BE2C (cell line): Measurements from ENCODE around the gene TGFBR3.

Experiments
- DNase-seq: peaks from one replicate; pipeline ENCODE4 v3.0.0-alpha.2; 2020
- H3K27me3 ChIP-seq: fragments of 250-450 bp; sonication (Bioruptor Pico); 2 replicates; pipeline ENCODE4 v1.5.1; 2020; ENCODE audit warnings: mild to moderate bottlenecking
- H3K36me3 ChIP-seq: fragments of 250-450 bp; sonication (Bioruptor Pico); 2 replicates; pipeline ENCODE4 v1.5.1; 2020; ENCODE audit warnings: mild to moderate bottlenecking
- H3K4me1 ChIP-seq: fragments of 250-450 bp; sonication (Bioruptor Pico); 2 replicates; pipeline ENCODE4 v1.5.1; 2020
- H3K4me3 ChIP-seq: 2 replicates; pipeline ENCODE4 v1.5.1; 2011; ENCODE audit warnings: low read depth, low read length
- H3K9me3 ChIP-seq: fragments of 250-450 bp; sonication (Bioruptor Pico); 2 replicates; pipeline ENCODE4 v1.5.1; 2020
- TF ChIP-seq, protein P1 (sequence below): IDR thresholded peaks from 2 replicates; pipeline ENCODE4 v1.5.1; 2012; ENCODE audit warnings: mild to moderate bottlenecking, low read depth, low read length

Gene TGFBR3

DNA sequence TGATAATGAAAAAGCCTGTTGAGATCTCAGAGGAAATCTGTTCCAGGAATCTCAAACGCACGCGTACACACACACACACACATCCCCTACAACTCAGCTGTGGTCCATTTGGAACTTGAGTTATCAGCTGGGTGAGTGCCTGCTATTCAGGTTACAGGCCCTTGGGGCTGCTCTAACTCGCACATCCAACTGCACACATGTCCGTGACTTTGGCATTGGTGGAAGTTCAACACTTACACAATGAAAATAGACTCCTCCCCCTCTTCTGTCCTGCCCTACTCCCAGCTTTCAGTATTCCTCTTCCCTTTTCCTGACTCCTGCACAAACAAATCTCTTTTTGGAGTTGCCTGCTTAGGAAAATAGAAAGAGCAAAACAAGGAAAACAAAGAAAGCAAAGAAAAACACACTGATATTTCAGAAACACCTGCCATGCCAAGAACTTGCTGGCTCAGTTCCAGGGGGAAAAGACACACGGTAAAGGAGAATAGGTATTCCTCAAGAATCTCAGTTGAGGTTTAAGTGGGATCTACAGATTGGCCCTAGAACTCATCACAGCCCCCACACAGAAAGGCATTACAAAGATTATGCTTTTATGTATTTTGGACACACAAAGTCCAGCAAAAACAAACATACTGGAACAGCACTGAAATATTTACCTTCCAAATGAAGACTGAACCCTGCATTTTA, 140.9 kb downstream of the TGFBR3 start:
- TF ChIP-seq, protein P1, sequence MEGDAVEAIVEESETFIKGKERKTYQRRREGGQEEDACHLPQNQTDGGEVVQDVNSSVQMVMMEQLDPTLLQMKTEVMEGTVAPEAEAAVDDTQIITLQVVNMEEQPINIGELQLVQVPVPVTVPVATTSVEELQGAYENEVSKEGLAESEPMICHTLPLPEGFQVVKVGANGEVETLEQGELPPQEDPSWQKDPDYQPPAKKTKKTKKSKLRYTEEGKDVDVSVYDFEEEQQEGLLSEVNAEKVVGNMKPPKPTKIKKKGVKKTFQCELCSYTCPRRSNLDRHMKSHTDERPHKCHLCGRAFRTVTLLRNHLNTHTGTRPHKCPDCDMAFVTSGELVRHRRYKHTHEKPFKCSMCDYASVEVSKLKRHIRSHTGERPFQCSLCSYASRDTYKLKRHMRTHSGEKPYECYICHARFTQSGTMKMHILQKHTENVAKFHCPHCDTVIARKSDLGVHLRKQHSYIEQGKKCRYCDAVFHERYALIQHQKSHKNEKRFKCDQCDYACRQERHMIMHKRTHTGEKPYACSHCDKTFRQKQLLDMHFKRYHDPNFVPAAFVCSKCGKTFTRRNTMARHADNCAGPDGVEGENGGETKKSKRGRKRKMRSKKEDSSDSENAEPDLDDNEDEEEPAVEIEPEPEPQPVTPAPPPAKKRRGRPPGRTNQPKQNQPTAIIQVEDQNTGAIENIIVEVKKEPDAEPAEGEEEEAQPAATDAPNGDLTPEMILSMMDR, result no peak
- H3K36me3 ChIP-seq, result no peaks in the 10 kb centered on the region
- no peaks in the 10 kb centered on the region for H3K9me3 ChIP-seq
- no peaks in the 10 kb centered on the region for H3K4me1 ChIP-seq
- H3K4me3 ChIP-seq, result no peak overlapping the region
- H3K27me3 ChIP-seq, result no peaks in the 10 kb centered on the region
- DNase-seq, result no peak

DNA sequence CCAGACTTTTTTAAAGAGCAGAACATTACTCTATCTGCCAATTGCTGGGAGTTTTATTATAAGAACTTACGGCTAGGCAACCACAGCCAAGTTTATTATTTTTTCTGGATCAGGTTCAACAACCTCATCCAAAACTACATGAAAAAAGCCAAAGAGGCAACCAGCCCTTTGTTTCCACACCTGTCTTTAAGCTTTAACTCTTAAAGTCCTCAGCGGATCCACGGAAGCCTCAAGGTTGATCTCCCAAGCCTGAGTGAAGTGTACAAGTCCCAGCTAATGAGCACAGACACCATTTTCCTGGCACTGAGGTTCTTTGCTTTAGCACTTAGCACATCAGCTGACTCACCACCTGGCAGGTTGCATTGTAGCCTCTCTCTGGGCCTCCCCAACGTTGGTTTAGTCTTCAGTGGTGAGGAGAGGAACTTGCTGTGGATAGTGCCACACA, 143.1 kb downstream of the TGFBR3 start:
- Histone ChIP-seq H3K9me3 (no peaks in the 10 kb centered on the region), H3K36me3 (no peaks in the 10 kb centered on the region), H3K27me3 (no peaks in the 10 kb centered on the region), H3K4me1 (no peaks in the 10 kb centered on the region), H3K4me3 (no peak overlapping the region)
- TF ChIP-seq, protein P1, result no peak
- DNase-seq, result no peak

- no peaks in the 10 kb centered on the region for H3K9me3 ChIP-seq
- TF ChIP-seq, protein P1, result no peak
- no peak for DNase-seq
- H3K4me1 ChIP-seq, result no peaks in the 10 kb centered on the region
- no peak overlapping the region for H3K4me3 ChIP-seq
- no peaks in the 10 kb centered on the region for H3K27me3 ChIP-seq
- no peaks in the 10 kb centered on the region for H3K36me3 ChIP-seq
These were observed 144.0 kb downstream of the TGFBR3 start for GRCh38 chr1:91741906-91742305.

DNA sequence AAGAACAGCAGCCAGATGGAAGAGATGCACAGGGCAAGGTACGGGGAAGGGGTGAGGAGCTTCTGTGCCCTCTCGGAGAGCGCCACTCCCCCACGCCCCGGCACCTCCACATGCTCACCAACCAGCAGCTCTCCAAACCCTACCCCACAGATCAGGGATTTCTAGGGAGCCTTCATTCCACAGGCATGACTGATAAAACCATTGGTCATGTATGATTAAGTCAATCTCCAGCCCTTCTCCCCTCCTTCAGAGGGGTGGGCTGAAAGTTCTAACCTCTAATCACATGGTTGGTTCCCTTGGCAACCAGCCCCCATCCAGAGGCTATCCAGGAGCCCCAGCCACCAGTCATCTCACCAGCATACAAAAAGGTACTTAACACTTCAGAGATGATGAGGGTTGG, 144.7 kb downstream of the TGFBR3 start:
- no peak for DNase-seq
- no peaks in the 10 kb centered on the region for H3K27me3 ChIP-seq
- no peaks in the 10 kb centered on the region for H3K9me3 ChIP-seq
- H3K36me3 ChIP-seq, result no peaks in the 10 kb centered on the region
- no peak overlapping the region for H3K4me3 ChIP-seq
- no peaks in the 10 kb centered on the region for H3K4me1 ChIP-seq
- TF ChIP-seq, protein P1, result no peak

- Histone ChIP-seq H3K27me3 (no peaks in the 10 kb centered on the region), H3K36me3 (no peaks in the 10 kb centered on the region), H3K4me3 (no peak overlapping the region), H3K9me3 (no peaks in the 10 kb centered on the region), H3K4me1 (no peaks in the 10 kb centered on the region)
- no peak for DNase-seq
- TF ChIP-seq, protein P1, result no peak
These were observed 148.3 kb downstream of the TGFBR3 start for GRCh38 chr1:91737650-91738049.

DNA sequence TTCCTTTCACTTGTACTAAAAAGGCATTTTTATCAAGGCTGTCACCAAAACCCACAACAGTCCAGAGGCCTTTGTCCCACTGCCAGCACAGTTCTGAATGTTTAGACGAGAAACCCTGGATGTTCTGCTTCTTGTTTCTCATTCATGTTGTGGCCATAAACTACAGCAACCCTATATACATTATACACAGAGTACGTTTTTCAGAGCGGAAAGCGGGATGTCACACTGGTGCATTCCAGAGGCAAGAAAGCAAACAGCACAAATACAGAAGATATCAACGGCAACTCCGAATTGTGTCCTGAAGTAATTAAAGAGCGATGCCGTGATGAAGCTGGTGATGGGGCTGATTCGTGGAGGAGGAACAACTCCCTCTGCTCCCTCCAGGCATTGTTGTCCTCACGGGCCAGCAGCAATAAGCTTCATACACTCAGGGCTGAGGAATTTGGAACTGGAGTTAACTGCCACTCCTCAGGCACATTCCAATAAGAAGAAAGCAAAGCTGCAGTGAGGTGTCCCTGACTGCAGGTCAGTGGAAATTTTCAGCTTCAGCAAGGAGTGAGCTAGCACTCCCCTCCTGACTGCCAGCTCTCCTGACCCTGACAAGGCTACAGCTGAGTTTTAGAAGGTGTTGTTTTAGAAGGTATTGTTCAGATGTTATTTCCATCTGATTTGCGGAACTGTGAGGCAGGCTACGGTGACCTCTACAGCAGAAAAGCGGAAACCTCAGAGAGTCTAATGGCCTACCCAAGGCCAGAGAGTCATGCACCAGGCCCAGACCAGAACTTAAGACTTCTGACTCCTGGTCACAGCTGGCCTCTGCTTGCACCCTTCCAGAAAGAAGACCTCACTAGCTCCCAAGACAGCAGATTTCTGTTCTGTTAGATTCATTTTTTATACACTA, 149.0 kb downstream of the TGFBR3 start:
- Histone ChIP-seq H3K4me3 (no peak overlapping the region), H3K36me3 (no peaks in the 10 kb centered on the region), H3K4me1 (no peaks in the 10 kb centered on the region), H3K9me3 (no peaks in the 10 kb centered on the region), H3K27me3 (no peaks in the 10 kb centered on the region)
- no peak for DNase-seq
- TF ChIP-seq, protein P1, result no peak
